ENCODE measurements around the gene AKAP13.
A peak's percentile ranks its signal among the peaks of the same experiment; 100 is the strongest.

The AKAP13 gene

GRCh38 chr15:85785887-85786780, 405.7 kb downstream of the AKAP13 start:
- Histone ChIP-seq H3K27ac (ENCODE audit: extremely low read depth, low read depth, low read length) (no peak overlapping the region), H3K9me3 (ENCODE audit: control insufficient read depth, insufficient read depth, low read depth, low read length) (no peaks in the 10 kb centered on the region), H3K4me3 (ENCODE audit: low read depth, low read length) (no peak overlapping the region), H3K4me1 (ENCODE audit: control insufficient read depth, insufficient read depth, low read length) (peaks cover 13% of the 10 kb centered on the region), H3K36me3 (ENCODE audit: control insufficient read depth in 2 of 2, insufficient read depth in 1 of 2, low read length in 2 of 2) (no peaks in the 10 kb centered on the region; a peak in 1 of 3 replicates)
- TF ChIP-seq PRDM10 (tag by site-specific recombination; IDR thresholded peaks at IDR 0.05) (peak; percentile 28; the same call in 1 of the 2 replicates), ZNF670 (tag by site-specific recombination; IDR thresholded peaks at IDR 0.05; ENCODE audit: low read depth) (no peak), PRDM1 (tag by site-specific recombination; IDR thresholded peaks at IDR 0.05) (0 out of 2 replicates have a peak, but pooled peaks have one; percentile 31)
- ChIA-PET POLR2A (interaction anchor here (1.6 kb wide), 1 partner anchor 8 kb away, joined by 6 read pairs; the partner anchor contains the start of gene KLHL25), CTCF (interaction anchor here (0.6 to 1.7 kb wide), 3 partner anchors 45 to 56 kb away, joined by 3 to 5 read pairs (median 3); no protein-coding TSS in a partner anchor)

- Histone ChIP-seq H3K9me3 (ENCODE audit: control insufficient read depth, insufficient read depth, low read depth, low read length) (no peaks in the 10 kb centered on the region), H3K27ac (ENCODE audit: extremely low read depth, low read depth, low read length) (no peak overlapping the region), H3K36me3 (ENCODE audit: control insufficient read depth in 2 of 2, insufficient read depth in 1 of 2, low read length in 2 of 2) (no peaks in the 10 kb centered on the region; a peak in 1 of 3 replicates), H3K4me1 (ENCODE audit: control insufficient read depth, insufficient read depth, low read length) (peaks cover 13% of the 10 kb centered on the region), H3K4me3 (ENCODE audit: low read depth, low read length) (no peak overlapping the region)
- no peak for TF ChIP-seq ZNF324 (tag by site-specific recombination; IDR thresholded peaks at IDR 0.05)
- ChIA-PET POLR2A (interaction anchor here (0.6 to 1.6 kb wide), 2 partner anchors 8 to 258 kb away, joined by 3 to 6 read pairs; partner anchors contain the start of gene KLHL25), CTCF (interaction anchor here (1.1 to 1.7 kb wide), 2 partner anchors 45 to 46 kb away, joined by 3 to 5 read pairs; no protein-coding TSS in a partner anchor)
These were observed 406.3 kb downstream of the AKAP13 start for GRCh38 chr15:85786781-85787114.

GRCh38 chr15:85788771-85789495, 408.5 kb downstream of the AKAP13 start:
- Histone ChIP-seq H3K36me3 (ENCODE audit: control insufficient read depth in 2 of 2, insufficient read depth in 1 of 2, low read length in 2 of 2) (no peaks in the 10 kb centered on the region; a peak in 1 of 3 replicates), H3K9me3 (ENCODE audit: control insufficient read depth, insufficient read depth, low read depth, low read length) (no peaks in the 10 kb centered on the region), H3K4me1 (ENCODE audit: control insufficient read depth, insufficient read depth, low read length) (peaks cover 21% of the 10 kb centered on the region), H3K4me3 (ENCODE audit: low read depth, low read length) (no peak overlapping the region), H3K27ac (ENCODE audit: extremely low read depth, low read depth, low read length) (no peak overlapping the region)
- POLR2A ChIA-PET = no interaction called here
- TF ChIP-seq MYNN (tag by site-specific recombination; IDR thresholded peaks at IDR 0.05; ENCODE audit: borderline replicate concordance) (no peak), ZBTB48 (tag by site-specific recombination; IDR thresholded peaks at IDR 0.05) (no peak), ZNF202 (tag by site-specific recombination; IDR thresholded peaks at IDR 0.05; ENCODE audit: borderline replicate concordance) (no peak), SCRT2 (tag by site-specific recombination; IDR thresholded peaks at IDR 0.05) (no peak), ZNF660 (tag by site-specific recombination; IDR thresholded peaks at IDR 0.05) (no peak), ZNF785 (tag by site-specific recombination; IDR thresholded peaks at IDR 0.05) (no peak), GFI1B (tag by site-specific recombination; IDR thresholded peaks at IDR 0.05) (no peak), TRIM28 (IDR thresholded peaks at IDR 0.05; ENCODE audit: borderline replicate concordance, low read length) (no peak), ZNF558 (tag by site-specific recombination; IDR thresholded peaks at IDR 0.05) (no peak), ZNF555 (tag by site-specific recombination; conservative IDR thresholded peaks at IDR 0.05) (no peak), ZFHX2 (tag by site-specific recombination; conservative IDR thresholded peaks at IDR 0.05) (no peak), ZFP41 (tag by site-specific recombination; IDR thresholded peaks at IDR 0.05; ENCODE audit: borderline replicate concordance) (no peak), ZNF426 (tag by site-specific recombination; IDR thresholded peaks at IDR 0.05) (no peak), ZNF214 (tag by site-specific recombination; IDR thresholded peaks at IDR 0.05; ENCODE audit: borderline replicate concordance) (no peak), YY1 (tag by site-specific recombination; IDR thresholded peaks at IDR 0.05) (no peak), ZNF221 (tag by site-specific recombination; IDR thresholded peaks at IDR 0.05; ENCODE audit: borderline replicate concordance) (no peak), ZNF10 (tag by site-specific recombination; IDR thresholded peaks at IDR 0.05) (no peak), ZNF37A (tag by site-specific recombination; IDR thresholded peaks at IDR 0.05) (no peak), REPIN1 (tag by site-specific recombination; IDR thresholded peaks at IDR 0.05; ENCODE audit: low read depth) (no peak), ZBTB6 (tag by site-specific recombination; IDR thresholded peaks at IDR 0.05) (no peak)
- CTCF ChIA-PET = interaction anchor here (1.1 to 1.6 kb wide), 3 partner anchors 11 to 42 kb away, joined by 3 to 5 read pairs (median 4); no protein-coding TSS in a partner anchor

Data from HEK293 (cell line).